HFF-Myc (cell line): ENCODE measurements around the gene NCK1.

Source experiments
- DNase-seq: peaks from one replicate; pipeline ENCODE4 v3.0.0-alpha.2; 2011; ENCODE audit warnings: low read depth; ENCODE audit errors: extremely low read depth
- H3K4me3 ChIP-seq: replicated peaks from 2 replicates; pipeline ENCODE4 v1.5.1; 2011; ENCODE audit warnings: low read depth, mild to moderate bottlenecking, control low read depth, low read length
- CTCF ChIP-seq: IDR thresholded peaks from 2 replicates; pipeline ENCODE4 v1.5.1; 2012; ENCODE audit warnings: mild to moderate bottlenecking, low read depth, low read length, control low read depth; ENCODE audit errors: missing control alignments

The NCK1 gene

GRCh38 chr3:136909187-136909586, 47.2 kb downstream of the NCK1 start:
- H3K4me3 ChIP-seq: no peak overlapping the region
- DNase-seq: no peak
- TF ChIP-seq CTCF: no peak

GRCh38 chr3:136910697-136911096, 48.7 kb downstream of the NCK1 start:
- no peak for DNase-seq
- TF ChIP-seq CTCF: no peak

GRCh38 chr3:136913168-136913567, 51.2 kb downstream of the NCK1 start:
- no peak for DNase-seq
- no peak for TF ChIP-seq CTCF
- H3K4me3 ChIP-seq: no peak overlapping the region

More at GRCh38 chr3:136910697-136911096, 48.7 kb downstream of the NCK1 start:
- H3K4me3 ChIP-seq: no peak overlapping the region

GRCh38 chr3:136914739-136915138, 52.7 kb downstream of the NCK1 start:
- no peak for TF ChIP-seq CTCF
- no peak for DNase-seq
- H3K4me3 ChIP-seq: no peak overlapping the region

- no peak for TF ChIP-seq CTCF
- no peak overlapping the region for H3K4me3 ChIP-seq
Measured at GRCh38 chr3:136916223-136916622, 54.2 kb downstream of the NCK1 start.

GRCh38 chr3:136919799-136920580, 58.0 kb downstream of the NCK1 start:
- DNase-seq: no peak
- TF ChIP-seq CTCF: no peak
- no peak overlapping the region for H3K4me3 ChIP-seq

More at GRCh38 chr3:136916223-136916622, 54.2 kb downstream of the NCK1 start:
- DNase-seq: no peak
